ENCODE measurements around the gene MAP3K3.

MAP3K3 gene

GRCh38 chr17:63652106-63652505 is 29.9 kb downstream of the MAP3K3 start:
- no peak for DNase-seq (ENCODE audit: low spot score)
- no peak for TF ChIP-seq CTCF (IDR thresholded peaks at IDR 0.05; ENCODE audit: extremely low read depth, missing control alignments)

DNA sequence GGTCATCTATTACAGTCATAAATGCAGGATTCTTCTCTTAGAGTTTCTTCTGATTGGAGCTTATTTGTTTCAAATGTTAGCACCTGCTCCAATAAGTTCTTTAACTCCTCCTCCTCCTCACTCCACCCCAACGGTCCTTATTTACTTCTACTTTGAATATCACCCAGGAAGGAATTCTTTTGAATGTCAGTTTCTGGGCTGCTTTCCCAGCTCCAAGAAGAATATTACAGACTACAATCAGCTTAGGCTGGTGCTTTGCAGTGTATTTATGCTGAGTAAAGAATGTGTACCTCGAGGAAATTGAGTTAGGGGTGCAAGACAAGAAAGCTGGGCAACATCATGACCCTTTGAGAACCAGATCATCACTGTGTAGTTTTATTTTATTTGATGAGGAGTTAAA is 30.8 kb downstream of the MAP3K3 start:
- DNase-seq (ENCODE audit: low spot score), result no peak
- no peak for TF ChIP-seq CTCF (IDR thresholded peaks at IDR 0.05; ENCODE audit: extremely low read depth, missing control alignments)

DNA sequence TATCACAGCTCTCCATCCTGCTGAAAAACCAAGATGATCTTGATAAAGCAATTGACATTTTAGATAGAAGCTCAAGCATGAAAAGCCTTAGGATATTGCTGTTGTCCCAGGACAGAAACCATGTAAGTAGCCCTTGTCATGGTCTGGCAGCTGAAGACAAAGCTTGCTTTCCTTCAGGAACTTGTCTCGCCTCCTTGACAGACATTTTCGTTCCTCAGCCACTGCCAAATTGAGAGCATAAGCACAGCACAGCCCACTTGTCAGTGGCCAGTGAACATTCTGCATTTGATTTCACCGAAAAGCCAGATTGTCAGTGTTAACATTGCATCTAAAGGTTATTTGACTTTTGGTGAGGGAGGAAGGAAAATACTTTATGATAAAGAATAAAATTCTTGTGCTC is 35.6 kb downstream of the MAP3K3 start:
- TF ChIP-seq CTCF (IDR thresholded peaks at IDR 0.05; ENCODE audit: extremely low read depth, missing control alignments), result no peak
- no peak for DNase-seq (ENCODE audit: low spot score)

DNA sequence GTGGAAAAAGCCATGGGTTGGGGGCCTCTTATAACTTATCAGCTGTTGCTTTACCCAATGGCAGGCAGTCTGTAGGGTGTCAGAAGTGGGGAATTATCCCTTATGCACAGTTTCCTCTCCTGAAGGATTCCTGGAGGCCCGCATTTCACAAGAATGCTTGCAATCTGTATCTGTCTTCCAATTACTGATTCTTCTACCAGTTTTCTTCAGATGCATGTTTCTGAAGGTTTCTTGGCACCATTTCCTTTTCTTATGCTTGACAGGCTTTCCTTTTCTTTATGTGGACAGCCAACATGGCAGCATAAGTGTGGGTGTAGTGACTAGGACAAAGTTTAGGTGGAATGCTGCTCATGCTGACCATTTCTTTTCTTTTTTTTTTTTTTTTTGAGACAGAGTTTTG is 36.1 kb downstream of the MAP3K3 start:
- no peak for TF ChIP-seq CTCF (IDR thresholded peaks at IDR 0.05; ENCODE audit: extremely low read depth, missing control alignments)
- DNase-seq (ENCODE audit: low spot score), result no peak

DNA sequence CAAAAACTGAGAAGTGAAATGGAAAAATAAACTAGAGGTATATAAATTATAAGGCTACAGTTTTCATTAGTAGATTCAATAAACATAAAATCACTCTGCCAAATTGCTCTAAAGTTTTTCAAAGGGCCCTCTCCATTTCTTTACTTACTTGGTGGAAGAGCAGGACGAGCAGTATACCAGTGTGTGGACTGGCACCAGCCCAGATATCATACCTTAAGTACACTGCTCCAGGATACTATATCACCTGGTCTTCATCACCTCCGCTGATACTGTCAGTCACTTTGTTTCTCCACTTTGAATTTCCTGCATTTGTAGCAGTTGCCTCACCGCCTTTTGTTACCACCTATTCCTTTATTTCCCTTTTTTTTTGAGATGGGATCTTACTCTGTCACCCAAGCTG is 37.6 kb downstream of the MAP3K3 start:
- no peak for TF ChIP-seq CTCF (IDR thresholded peaks at IDR 0.05; ENCODE audit: extremely low read depth, missing control alignments)
- DNase-seq (ENCODE audit: low spot score), result no peak

- no peak for TF ChIP-seq CTCF (IDR thresholded peaks at IDR 0.05; ENCODE audit: extremely low read depth, missing control alignments)
- peak; percentile 43 for DNase-seq (ENCODE audit: low spot score)
Measured at GRCh38 chr17:63665527-63666214, 43.5 kb downstream of the MAP3K3 start.

- no peak for TF ChIP-seq CTCF (IDR thresholded peaks at IDR 0.05; ENCODE audit: extremely low read depth, missing control alignments)
- DNase-seq (ENCODE audit: low spot score), result no peak
Measured at GRCh38 chr17:63672856-63673255, 50.6 kb downstream of the MAP3K3 start.

Data from GM20000 (cell line).